CD14-positive monocyte (primary cell): ENCODE data around the gene HSBP1L1. TPM values are rescaled to one million over a fixed set of nuclear protein-coding genes. Genes with fewer than 3 reads are reported as not detected.
A peak's percentile ranks its signal among the peaks of the same experiment; 100 is the strongest.

Source experiments
- DNase-seq, 3 donors: peaks; one replicate each; pipeline ENCODE4 v3.0.0-alpha.2; 2011 to 2022
- H2AFZ ChIP-seq: 2 replicates; pipeline ENCODE4 v1.6.0; 2012; ENCODE audit warnings: mild to moderate bottlenecking, low read depth, low read length, inconsistent platforms; ENCODE audit not compliant: insufficient read depth, poor library complexity, severe bottlenecking
- H3K27ac ChIP-seq, 2 donors: 1 replicate in 1 of 2; 2 replicates in 1 of 2; pipeline ENCODE4 v1.5.1; 2012 to 2013; ENCODE audit warnings: low read length in 2 of 2, control low read depth in 1 of 2, inconsistent platforms in 1 of 2, low read depth in 1 of 2, mild to moderate bottlenecking in 1 of 2
- H3K27me3 ChIP-seq, 2 donors: one replicate each; pipeline versions ENCODE4 v1.6.0 to v1.6.1; 2011 to 2013; ENCODE audit warnings: low read length in 2 of 2; ENCODE audit not compliant: control insufficient read depth in 2 of 2, insufficient read depth in 2 of 2
- H3K36me3 ChIP-seq, 2 donors: replicated peaks in 1 of 2; 1 replicate in 1 of 2; 2 replicates in 1 of 2; pipeline versions ENCODE4 v1.5.1 to v1.6.1; 2012 to 2013; ENCODE audit warnings: low read length in 2 of 2, control low read depth in 1 of 2, inconsistent platforms in 1 of 2, mild to moderate bottlenecking in 1 of 2; ENCODE audit not compliant: insufficient read depth in 2 of 2, control insufficient read depth in 1 of 2
- H3K4me1 ChIP-seq, 2 donors: 1 replicate in 1 of 2; 2 replicates in 1 of 2; pipeline versions ENCODE4 v1.5.1 to v1.6.1; 2012 to 2013; ENCODE audit warnings: low read length in 2 of 2, control low read depth in 1 of 2, inconsistent platforms in 1 of 2, mild to moderate bottlenecking in 1 of 2, moderate library complexity in 1 of 2; ENCODE audit not compliant: insufficient read depth in 2 of 2, control insufficient read depth in 1 of 2
- H3K4me2 ChIP-seq: replicated peaks from 2 replicates; pipeline ENCODE3; 2012; ENCODE audit warnings: low read length, moderate library complexity, mild to moderate bottlenecking; ENCODE audit not compliant: poor library complexity, severe bottlenecking; ENCODE audit errors: extremely low read depth
- H3K4me3 ChIP-seq, 3 experiments: fragments of 200-600 bp in 1 of 3; sonication (generic) in 1 of 3; replicated peaks in 1 of 3; 1 replicate in 2 of 3; 2 replicates in 1 of 3; pipeline ENCODE4 v1.5.1; 2011 to 2013; ENCODE audit warnings: low read length in 3 of 3, mild to moderate bottlenecking in 3 of 3, control low read depth in 2 of 3, low read depth in 2 of 3, inconsistent platforms in 1 of 3, moderate library complexity in 1 of 3
- H3K79me2 ChIP-seq: 2 replicates; pipeline ENCODE4 v1.6.0; 2012; ENCODE audit warnings: mild to moderate bottlenecking, control low read depth, inconsistent platforms, low read length, moderate library complexity; ENCODE audit not compliant: insufficient read depth
- H3K9ac ChIP-seq: 2 replicates; pipeline ENCODE4 v1.6.0; 2017; ENCODE audit warnings: low read length, mild to moderate bottlenecking; ENCODE audit not compliant: insufficient read depth, poor library complexity, severe bottlenecking
- H3K9me3 ChIP-seq, 2 donors: replicated peaks in 1 of 2; 1 replicate in 1 of 2; 2 replicates in 1 of 2; pipeline versions ENCODE4 v1.5.1 to v1.6.1; 2012 to 2013; ENCODE audit warnings: low read length in 2 of 2, control low read depth in 1 of 2; ENCODE audit not compliant: control insufficient read depth in 1 of 2, insufficient read depth in 1 of 2
- H4K20me1 ChIP-seq: 2 replicates; pipeline ENCODE4 v1.6.0; 2012; ENCODE audit warnings: mild to moderate bottlenecking, low read length, control low read depth, moderate library complexity; ENCODE audit not compliant: insufficient read depth
- H3K27ac Mint-ChIP-seq, 7 donors: one replicate each; pipeline ENCODE4 v1.8.0; 2020; ENCODE audit warnings: mild to moderate bottlenecking in 7 of 7, mixed read lengths in 7 of 7, moderate library complexity in 6 of 7, inconsistent platforms in 2 of 7
- H3K27me3 Mint-ChIP-seq, 3 donors: one replicate each; pipeline ENCODE4 v1.8.0; 2021 to 2022; ENCODE audit warnings: low read depth in 3 of 3, mild to moderate bottlenecking in 3 of 3, mixed read lengths in 3 of 3, moderate library complexity in 3 of 3, inconsistent platforms in 1 of 3
- H3K36me3 Mint-ChIP-seq, 2 donors: one replicate each; pipeline ENCODE4 v1.8.0; 2020; ENCODE audit warnings: mixed read lengths in 2 of 2, inconsistent platforms in 1 of 2, mild to moderate bottlenecking in 1 of 2
- H3K4me1 Mint-ChIP-seq: one replicate; pipeline ENCODE4 v1.8.0; 2020; ENCODE audit warnings: mild to moderate bottlenecking, mixed read lengths
- H3K4me3 Mint-ChIP-seq, 2 donors: one replicate each; pipeline ENCODE4 v1.8.0; 2020; ENCODE audit warnings: mild to moderate bottlenecking in 2 of 2, mixed read lengths in 2 of 2, moderate library complexity in 1 of 2
- H3K9me3 Mint-ChIP-seq, 7 donors: one replicate each; pipeline ENCODE4 v1.8.0; 2020 to 2022; ENCODE audit warnings: mixed read lengths in 7 of 7, mild to moderate bottlenecking in 6 of 7, moderate library complexity in 6 of 7, inconsistent platforms in 2 of 7
- CTCF ChIP-seq: fragments of 200-600 bp; IDR thresholded peaks from one replicate; pipeline ENCODE4 v1.8.0; 2022; ENCODE audit warnings: antibody characterized with exemption, mild to moderate bottlenecking
- WGBS: methylation state at CpG from one replicate; pipeline ENCODE4 v1.1.5; 2013; ENCODE audit warnings: missing lambda C conversion rate; ENCODE audit not compliant: insufficient coverage; 5-methylcytosine and 5-hydroxymethylcytosine counted together
- intact Hi-C, 2 donors: fragments of 100-400 bp; cut with micrococcal nuclease; formaldehyde crosslinking; loops; one replicate each; pipeline versions ENCODE4 v1.15.0 to v1.15.1; 2023
- polyA plus RNA-seq, 3 donors: library from polyadenylated mRNA; depleted of rRNA in 1 of 3; unstranded in 2 of 3; stranded (reverse) in 1 of 3; fragments of 300-500 nt in 2 of 3; fragments of >200 nt in 1 of 3; fragmentation: Illumina TruSeq in 2 of 3; gene quantifications; 1 replicate in 2 of 3; 2 replicates in 1 of 3; pipeline ENCODE4 v1.2.3, GENCODE V29; 2012 to 2021

Gene HSBP1L1
- polyA plus RNA-seq, 3 donors, result 2.5 to 13.2 (median 10.8) TPM

- H3K9ac ChIP-seq, result no peak overlapping the region
- no peaks in the 10 kb centered on the region for H3K27me3 ChIP-seq
- peak overlapping the region in 1 of 2 donors; percentile 1 for H3K4me3 Mint-ChIP-seq
- peaks cover 6% of the 10 kb centered on the region for H3K4me1 Mint-ChIP-seq
- no peak for DNase-seq
- peaks cover 58 to 83% (median 64%) of the 10 kb centered on the region in 7 donors for H3K9me3 Mint-ChIP-seq
- 100% methylated on average over 2 of the region's 3 CpGs for WGBS
- intact Hi-C loops, result no loop called here
- H3K27ac Mint-ChIP-seq, result peak overlapping the region in 1 of 7 donors; percentile 73
- H3K36me3 ChIP-seq, result peaks cover 57 to 99% of the 10 kb centered on the region in 2 donors
- H3K9me3 ChIP-seq, result peaks cover 54 to 73% of the 10 kb centered on the region in 2 donors
- H3K27me3 Mint-ChIP-seq, result no peaks in the 10 kb centered on the region
- H3K36me3 Mint-ChIP-seq, result peaks cover 90 to 97% of the 10 kb centered on the region in 2 donors
- TF ChIP-seq CTCF, result no peak
- H3K79me2 ChIP-seq, result peaks cover 93% of the 10 kb centered on the region
- H3K4me2 ChIP-seq, result no peak overlapping the region
- H4K20me1 ChIP-seq, result peaks cover 81% of the 10 kb centered on the region
- H2AFZ ChIP-seq, result no peak overlapping the region
- H3K4me1 ChIP-seq, result no peaks in the 10 kb centered on the region
- no peak overlapping the region for H3K27ac ChIP-seq
- no peak overlapping the region for H3K4me3 ChIP-seq
Measured at GRCh38 chr18:79935499-79935898, 28.9 kb upstream of the HSBP1L1 start.

- Histone ChIP-seq H3K36me3 (peaks cover 58 to 99% of the 10 kb centered on the region in 2 donors), H3K27me3 (no peaks in the 10 kb centered on the region), H3K79me2 (peaks cover 96% of the 10 kb centered on the region), H3K4me2 (no peak overlapping the region), H3K27ac (no peak overlapping the region), H4K20me1 (peaks cover 85% of the 10 kb centered on the region), H3K4me1 (no peaks in the 10 kb centered on the region), H3K4me3 (no peak overlapping the region), H2AFZ (no peak overlapping the region), H3K9me3 (peaks cover 54 to 70% of the 10 kb centered on the region in 2 donors), H3K9ac (no peak overlapping the region)
- peaks cover 56 to 81% (median 63%) of the 10 kb centered on the region in 7 donors for H3K9me3 Mint-ChIP-seq
- intact Hi-C loops, result no loop called here
- H3K27me3 Mint-ChIP-seq, result no peaks in the 10 kb centered on the region
- no peak overlapping the region for H3K4me3 Mint-ChIP-seq
- DNase-seq, result no peak
- H3K4me1 Mint-ChIP-seq, result peaks cover 6% of the 10 kb centered on the region
- peaks cover 93 to 99% of the 10 kb centered on the region in 2 donors for H3K36me3 Mint-ChIP-seq
- no peak overlapping the region for H3K27ac Mint-ChIP-seq
- 98% methylated on average over 6 of the region's 6 CpGs for WGBS
- TF ChIP-seq CTCF, result no peak
Measured at GRCh38 chr18:79935925-79936324, 28.5 kb upstream of the HSBP1L1 start.
